HG03432 (cell line): ENCODE data around the gene RCE1.
A peak's percentile ranks its signal among the peaks of the same experiment; 100 is the strongest.

Experiments used
- ATAC-seq: cut with Tn5 transposase; IDR thresholded peaks from one replicate; pipeline ENCODE4 v1.9.1; 2021; ENCODE audit warnings: mild to moderate bottlenecking, moderate library complexity; ENCODE audit not compliant: unreplicated experiment

The RCE1 gene

DNA sequence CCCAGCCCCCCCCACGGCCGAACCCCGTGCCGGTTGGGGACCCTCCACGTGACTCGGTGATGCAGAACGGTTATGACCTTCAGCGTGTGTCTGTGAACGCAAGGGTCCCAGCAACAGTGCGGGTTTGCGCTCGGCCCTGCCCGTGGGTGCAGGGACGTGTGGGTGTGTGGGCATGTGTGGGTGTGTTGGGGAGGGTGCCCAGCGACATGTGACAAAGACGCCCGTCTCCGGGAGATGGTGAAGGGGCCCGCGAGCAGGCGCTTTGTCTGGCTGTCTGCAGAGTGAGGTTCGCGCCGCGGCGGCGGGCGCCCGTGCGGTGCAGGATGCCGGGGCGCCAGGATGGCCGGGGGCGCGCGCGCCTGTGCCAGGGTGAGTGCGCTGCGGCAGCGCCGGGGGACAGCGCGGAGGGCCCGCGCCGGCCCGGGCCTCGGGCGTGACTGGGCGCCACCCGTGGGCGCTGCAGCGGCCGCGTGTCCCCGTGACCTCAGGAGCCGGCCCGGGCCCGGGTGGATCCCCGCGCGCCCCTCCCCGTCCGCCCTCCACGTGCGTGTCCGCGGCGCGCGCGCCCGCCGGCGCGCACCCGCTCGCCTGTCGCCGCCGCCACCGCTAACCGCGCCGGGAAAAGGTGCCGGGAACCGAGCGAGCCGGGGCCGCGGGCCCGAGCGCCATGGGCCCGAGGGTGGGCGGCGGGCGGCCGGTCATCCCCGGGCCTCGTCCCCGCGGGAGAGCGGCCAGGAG, 13.4 kb downstream of the RCE1 start, which contains the start of gene LRFN4:
LRFN4 (plus strand) TSS at position 569 of the 738 bp plus-strand sequence. CDS start 681 bp downstream, outside the sequence.
- peak; percentile 31 for ATAC-seq

DNA sequence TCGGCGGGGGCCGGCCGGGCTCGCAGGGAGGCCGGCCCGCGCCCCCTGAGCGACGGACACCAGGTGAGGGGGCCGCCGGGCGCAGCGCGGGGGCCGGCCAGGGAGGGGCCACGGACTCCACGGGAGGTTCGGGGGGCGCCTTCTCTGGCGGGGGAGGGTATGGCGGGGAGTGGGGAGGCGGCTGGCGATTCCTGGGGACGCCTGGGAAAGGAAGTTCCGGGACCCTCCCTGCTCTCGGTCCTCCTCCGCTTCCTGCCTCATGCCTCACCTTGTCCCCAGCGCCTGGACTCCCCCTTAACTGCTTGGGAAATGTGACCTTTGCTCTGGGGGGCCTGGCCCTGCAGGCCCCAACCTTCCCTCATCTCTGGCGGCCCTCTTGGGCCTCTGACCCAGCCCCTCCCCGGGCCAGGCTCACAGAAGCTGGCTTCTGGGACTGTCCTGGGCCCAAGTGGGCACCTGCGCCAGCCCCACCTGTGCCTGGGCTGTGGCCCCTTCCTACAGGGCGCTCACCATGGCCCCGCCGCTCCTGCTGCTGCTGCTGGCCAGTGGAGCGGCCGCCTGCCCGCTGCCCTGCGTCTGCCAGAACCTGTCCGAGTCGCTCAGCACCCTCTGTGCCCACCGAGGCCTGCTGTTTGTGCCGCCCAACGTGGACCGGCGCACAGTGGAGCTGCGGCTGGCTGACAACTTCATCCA, 14.1 kb downstream of the RCE1 start:
- ATAC-seq, result no peak

DNA sequence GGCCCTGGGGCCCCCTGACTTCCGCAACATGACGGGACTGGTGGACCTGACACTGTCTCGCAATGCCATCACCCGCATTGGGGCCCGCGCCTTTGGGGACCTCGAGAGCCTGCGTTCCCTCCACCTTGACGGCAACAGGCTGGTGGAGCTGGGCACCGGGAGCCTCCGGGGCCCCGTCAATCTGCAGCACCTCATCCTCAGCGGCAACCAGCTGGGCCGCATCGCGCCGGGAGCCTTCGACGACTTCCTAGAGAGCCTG, 14.6 kb downstream of the RCE1 start:
- no peak for ATAC-seq

DNA sequence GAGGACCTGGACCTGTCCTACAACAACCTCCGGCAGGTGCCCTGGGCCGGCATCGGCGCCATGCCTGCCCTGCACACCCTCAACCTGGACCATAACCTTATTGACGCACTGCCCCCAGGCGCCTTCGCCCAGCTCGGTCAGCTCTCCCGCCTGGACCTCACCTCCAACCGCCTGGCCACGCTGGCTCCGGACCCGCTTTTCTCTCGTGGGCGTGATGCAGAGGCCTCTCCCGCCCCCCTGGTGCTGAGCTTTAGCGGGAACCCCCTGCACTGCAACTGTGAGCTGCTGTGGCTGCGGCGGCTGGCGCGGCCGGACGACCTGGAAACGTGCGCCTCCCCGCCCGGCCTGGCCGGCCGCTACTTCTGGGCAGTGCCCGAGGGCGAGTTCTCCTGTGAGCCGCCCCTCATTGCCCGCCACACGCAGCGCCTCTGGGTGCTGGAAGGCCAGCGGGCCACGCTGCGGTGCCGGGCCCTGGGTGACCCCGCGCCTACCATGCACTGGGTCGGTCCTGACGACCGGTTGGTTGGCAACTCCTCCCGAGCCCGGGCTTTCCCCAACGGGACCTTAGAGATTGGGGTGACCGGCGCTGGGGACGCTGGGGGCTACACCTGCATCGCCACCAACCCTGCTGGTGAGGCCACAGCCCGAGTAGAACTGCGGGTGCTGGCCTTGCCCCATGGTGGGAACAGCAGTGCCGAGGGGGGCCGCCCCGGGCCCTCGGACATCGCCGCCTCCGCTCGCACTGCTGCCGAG, 15.1 kb downstream of the RCE1 start:
- no peak for ATAC-seq

DNA sequence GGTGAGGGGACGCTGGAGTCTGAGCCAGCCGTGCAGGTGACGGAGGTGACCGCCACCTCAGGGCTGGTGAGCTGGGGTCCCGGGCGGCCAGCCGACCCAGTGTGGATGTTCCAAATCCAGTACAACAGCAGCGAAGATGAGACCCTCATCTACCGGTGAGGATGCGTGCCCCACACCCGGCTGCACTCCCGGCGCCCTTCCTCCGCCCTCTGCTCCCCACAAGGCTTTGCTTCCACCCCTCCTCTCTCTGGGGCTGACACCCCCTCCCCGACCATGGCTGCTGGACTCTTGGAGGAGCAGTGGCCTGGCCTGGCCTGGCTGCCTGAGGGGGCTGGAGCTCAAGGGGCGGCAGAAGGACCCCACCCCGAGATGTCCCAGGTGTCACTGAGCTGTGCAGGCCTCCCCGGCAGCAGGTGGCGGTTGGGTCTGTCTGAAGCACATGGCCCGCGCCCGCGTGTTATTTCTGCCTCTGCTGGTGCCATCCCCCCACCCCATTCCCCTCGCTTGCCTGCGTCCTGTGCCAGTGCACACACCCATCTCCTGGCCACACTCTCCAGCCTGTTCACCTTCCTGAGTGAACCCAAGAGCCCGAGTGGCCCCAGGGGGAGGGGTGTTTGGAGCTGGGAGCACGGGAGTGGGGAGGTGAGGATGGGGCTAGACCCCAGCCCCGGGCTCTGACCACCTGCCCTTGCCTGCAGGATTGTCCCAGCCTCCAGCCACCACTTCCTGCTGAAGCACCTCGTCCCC, 15.9 kb downstream of the RCE1 start:
- ATAC-seq, result no peak

DNA sequence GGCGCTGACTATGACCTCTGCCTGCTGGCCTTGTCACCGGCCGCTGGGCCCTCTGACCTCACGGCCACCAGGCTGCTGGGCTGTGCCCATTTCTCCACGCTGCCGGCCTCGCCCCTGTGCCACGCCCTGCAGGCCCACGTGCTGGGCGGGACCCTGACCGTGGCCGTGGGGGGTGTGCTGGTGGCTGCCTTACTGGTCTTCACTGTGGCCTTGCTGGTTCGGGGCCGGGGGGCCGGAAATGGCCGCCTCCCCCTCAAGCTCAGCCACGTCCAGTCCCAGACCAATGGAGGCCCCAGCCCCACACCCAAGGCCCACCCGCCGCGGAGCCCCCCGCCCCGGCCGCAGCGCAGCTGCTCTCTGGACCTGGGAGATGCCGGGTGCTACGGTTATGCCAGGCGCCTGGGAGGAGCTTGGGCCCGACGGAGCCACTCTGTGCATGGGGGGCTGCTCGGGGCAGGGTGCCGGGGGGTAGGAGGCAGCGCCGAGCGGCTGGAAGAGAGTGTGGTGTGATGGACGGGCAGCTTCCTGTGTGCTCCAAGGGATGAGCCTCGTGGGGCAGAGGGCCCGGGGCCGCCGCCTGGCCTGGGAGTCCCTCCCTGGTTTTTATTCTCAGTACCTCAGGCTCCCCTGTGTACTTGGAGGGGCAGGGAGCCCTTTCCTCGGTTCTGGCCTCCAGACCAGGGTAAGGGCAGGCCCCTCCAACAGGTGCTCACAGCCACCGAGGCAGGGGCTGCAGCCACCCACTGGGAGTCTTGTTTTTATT, 16.6 kb downstream of the RCE1 start:
- no peak for ATAC-seq

DNA sequence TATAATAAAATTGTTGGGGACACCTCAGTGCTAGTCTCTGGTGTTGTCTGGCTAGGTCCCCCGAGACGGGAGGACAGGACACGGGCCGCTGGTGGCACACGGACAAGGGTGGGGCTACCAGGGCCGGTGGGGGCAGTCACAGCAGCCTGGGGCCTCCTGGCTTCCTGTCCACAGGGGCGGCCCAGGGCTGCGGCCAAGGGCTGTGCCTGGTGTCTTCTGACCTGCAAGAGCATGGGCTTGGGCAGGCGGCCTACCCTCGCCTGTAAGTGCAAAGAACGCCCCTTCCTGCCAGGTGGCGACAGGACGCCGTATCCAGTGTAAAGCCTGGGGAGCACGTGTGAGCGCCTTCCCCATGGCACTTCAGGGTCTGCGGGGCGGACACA, 17.2 kb downstream of the RCE1 start:
- ATAC-seq, result no peak

DNA sequence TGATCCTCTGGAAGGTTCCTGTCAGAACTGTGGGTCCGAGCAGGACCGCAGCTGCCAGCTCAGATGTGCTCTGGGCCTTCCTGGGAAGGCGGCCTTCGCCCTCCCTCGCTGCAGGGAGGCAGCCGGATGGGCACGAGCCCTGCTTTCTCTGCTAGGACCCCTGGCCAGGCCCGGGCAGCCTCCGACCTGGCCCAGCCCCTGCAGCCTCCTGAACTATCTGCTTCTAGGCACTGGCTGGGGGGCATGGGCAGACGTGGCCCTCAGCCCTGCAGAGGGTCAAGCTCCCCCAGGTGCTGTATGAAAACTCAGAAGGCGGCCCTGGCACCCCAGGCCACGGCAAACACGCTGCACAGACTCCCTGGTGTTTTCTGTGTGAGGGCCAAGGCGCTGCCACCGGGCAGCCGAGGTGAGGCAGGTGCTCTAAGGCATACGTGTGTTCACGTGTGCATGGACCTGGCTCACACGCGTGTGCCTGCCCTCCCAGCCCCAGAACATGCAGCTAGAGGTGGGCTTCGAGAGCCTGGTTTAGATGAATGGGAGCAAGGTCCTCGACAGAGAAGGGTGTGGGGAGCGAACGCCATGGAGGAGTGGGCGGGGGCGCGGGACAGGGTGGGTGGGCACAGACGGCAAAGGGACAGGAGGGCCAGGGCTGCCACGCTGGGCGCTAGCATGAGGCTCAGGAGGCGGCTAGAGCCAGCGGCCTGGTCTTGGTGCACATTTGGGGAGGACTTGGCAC, 18.0 kb downstream of the RCE1 start:
- no peak for ATAC-seq

DNA sequence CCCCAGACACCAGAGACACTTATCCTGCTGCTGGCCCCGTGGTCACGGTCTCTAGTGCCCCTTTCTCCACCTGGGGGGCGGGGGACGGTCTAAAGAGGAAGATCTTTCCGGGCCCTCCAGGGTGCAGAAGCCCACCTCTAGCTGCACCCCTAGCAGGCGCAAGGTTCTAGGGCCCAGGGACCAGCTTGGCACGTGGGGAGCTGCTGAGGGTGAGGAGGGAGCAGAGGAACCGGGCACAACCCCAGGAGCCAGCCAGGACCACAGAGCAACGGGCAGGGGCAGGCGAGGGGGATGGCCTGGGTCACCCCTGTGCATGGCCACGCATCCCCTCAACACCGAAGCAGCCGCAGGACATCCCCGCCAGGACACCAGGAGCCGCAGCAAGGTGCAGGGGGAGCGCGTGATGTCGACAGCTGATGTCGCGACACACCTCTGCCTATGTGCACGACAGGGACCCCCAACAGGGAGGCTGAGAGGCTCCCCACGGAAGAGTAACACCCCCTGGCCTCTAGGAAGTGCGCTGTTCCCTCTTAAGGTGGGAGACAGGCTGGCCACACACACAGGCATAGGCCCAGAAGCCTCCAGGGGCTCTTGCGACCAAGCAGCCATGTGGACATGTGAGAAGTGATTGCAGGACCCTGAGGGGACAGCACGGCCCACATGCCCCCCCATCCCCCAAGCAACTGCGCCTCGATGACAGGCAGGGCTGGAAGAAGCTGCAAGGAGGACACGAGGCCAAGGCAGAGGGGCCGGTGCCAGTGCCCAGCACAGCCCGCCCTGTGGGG, 18.7 kb downstream of the RCE1 start:
- no peak for ATAC-seq

DNA sequence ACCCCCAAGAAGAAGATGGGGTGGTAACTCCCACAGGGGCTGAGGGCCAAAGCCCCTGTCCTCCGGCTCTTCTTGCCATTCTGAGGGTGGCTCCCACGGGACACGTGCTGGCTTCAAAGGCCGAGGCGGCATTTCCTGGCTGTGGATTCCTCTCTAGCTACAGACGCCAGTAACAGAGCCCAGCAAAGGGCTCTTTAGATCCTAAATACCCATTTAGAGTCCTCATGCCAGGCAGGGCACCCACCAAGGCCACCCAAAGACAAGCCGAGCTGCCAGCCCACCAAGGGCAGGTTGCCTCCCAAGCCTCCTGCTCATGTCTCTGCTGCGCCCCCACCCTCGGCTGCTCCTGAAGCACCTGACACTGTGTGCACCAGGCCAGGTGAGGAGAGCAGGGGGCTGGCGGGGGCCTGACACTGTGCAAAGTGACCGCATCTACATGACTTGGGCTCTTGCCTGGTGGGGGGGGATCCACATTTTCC, 19.4 kb downstream of the RCE1 start:
- no peak for ATAC-seq

DNA sequence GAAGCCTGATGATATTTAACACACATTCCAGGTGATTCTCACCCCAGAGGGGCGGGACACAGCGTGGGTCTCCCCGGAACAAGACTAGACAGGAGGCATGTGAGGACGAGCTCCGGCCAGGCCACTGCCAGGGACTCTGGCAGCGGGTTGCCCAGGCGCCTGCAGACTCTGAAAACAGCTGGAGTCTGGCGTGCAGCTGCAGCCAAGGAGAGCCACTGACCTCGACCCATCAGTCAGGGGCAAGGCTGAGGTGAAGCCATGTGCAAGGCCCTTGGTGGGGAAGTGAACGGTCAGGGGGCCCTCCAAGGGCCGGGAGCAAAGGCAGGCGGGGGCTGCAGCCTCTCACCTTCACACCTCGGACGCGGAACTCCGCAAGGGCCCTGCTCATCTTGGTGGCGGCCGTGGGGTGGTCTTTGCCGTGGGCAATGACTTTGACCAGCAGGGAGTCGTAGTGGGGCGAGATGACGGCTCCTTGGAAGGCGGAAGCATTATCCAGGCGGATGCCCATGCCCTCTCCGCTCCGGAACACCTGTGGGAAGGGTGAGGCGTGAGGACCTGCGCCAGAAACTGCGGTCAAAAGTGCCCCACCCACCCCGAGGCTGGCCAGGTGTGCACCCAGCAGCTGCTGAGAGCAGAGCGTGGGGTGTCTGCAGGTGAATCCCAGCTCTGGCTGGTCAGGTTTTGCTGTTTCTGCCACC, 20.3 kb downstream of the RCE1 start:
- no peak for ATAC-seq

DNA sequence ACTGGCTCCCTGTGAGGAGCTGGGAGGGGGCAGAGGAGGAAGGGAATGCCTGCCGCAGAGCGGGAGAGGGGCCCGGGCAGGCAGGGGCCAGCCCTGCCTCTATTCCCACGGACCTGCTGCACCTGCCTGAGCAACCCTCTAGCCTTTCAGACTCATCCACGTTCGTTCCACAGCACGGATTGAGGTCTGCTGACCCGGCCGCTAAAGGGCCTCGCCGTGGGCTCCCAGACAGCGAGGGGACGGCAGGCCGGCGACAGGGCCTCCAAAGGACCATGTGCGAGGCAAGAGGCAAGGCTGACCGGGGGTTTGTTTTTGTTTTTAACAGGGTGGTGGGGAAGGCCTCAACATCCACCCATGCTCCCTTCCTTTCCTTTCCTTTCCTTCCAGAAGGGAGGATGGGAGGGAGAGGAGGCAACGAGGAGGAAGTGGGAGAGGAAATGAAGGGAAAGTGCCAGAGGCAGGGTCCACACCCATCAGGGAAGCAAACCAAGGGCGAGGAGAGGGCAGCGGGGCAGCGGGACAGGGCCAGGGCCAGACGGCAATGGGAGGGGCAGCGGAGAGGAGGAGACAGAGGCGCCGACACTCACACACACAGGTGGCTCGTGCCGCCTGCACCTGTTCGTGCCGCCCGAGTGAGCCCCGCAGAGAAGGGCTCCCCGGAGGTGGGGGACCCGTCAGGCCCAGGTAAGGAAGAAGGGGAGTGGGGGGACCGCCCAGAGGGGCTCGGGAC, 21.1 kb downstream of the RCE1 start:
- no peak for ATAC-seq

DNA sequence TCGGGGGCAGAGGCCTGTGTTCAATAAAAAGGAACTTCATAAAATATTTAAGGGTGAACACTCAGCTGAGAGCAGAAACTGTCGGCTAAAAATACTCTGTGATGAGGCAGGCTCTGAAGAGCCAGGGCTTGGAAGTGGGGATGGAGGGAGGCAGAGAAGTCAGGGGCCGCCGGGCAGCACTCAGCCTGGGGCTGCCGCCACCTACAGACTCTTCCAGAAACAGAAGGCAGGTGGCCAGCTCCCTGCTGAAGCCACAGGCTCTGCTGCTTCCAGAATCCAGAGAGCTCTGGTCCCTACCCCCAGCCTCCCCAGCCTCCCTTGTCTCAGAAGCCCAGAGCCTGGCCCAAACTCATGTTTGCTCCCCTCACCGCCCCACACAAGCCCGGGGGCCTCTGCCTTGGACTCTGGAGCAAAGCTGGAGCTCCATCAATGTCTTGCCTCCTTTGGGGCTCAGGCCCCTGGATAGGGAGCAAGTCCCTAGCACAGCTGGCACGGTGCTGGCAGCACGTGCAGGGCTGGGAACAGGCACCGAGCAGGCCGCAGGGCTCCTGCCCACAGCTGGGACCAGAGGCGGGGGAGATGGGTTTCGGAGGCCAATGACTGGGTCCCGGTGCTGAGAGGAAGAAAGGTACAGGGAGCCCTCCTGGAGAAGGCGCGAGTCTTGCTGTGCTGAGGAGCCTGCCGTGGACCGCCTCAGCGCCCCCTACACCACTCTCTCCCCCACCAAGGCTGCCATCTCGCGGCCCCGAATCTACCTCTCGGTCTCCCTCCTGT, 21.9 kb downstream of the RCE1 start:
- no peak for ATAC-seq

DNA sequence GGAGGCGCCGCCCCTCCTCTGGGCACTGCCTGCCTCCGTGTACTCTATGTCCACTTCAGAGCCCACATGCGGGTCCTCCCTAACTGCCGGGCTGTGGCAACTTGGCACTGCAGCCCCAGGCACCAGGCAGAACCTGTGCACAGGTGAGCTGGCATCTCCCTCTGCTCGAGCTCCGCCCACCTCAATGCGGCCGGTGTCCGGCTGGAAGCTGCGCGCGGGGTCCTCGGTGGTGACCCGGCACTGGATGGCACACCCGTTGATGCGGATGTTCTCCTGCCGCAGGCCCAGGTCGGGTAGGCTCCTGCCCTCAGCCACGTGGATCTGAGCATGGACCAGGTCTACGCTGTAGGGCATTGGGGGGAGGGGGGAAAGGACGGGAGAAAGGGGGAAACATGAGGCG, 22.8 kb downstream of the RCE1 start:
- ATAC-seq, result no peak

DNA sequence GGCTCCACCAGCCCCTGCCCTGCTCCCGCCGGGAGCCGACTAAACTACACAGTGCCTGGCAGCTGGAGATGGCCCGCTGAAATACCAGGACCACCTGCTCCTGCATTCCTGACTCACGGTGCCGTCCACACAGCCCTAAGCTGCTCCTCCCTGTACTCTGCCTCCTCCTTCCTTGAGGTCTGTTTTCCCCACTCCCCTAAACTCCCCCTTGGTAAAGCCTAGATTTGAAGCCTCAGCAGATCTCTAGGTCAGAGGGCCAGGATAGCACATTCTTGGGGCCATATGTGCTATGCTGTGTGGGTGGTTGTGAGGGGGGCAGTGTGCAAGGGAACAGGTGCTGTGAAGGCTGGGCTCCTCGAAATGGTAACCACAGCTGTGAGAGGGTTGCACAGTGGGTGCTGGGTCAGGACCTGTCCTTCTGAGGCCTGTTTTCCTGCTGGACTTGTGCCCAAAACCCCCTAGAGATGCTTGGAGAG, 23.3 kb downstream of the RCE1 start:
- no peak for ATAC-seq

DNA sequence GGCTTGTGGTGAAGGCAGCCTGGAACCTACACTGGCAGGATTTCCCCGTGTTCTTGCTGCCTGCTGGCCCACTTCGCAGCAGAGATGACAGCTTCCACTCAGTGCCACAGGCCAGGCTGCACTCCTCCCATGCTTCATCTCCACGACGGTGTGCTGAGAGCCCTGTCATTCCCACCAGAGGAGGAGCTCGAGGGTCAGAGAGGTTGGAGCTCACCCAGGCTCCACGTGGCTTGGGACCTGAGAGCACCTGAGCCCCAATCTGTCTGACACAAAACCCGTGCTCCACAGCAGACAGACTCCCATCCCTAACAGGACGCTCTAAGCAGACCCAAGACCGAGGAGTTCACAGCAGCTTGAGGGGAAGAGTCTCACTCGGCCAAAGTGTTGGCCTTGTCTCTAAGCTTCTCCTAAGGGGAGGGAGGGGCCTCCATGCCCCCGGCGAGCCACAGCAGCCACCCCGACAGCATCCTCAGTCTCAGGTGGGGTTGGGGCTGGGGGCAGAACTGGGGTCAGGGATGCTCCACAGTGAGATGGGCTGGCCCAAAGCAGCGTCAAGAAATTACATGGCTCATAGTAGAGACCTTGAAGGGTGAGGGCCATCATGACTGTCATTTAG, 24.3 kb downstream of the RCE1 start:
- ATAC-seq, result no peak
